ENCODE data around the gene SOCS3. TPM values are rescaled to one million over a fixed set of nuclear protein-coding genes. Genes with fewer than 3 reads are reported as not detected.

SOCS3 gene
- total RNA-seq, 2 donors from 2014 or later: 19.7 to 29.4 TPM

DNA sequence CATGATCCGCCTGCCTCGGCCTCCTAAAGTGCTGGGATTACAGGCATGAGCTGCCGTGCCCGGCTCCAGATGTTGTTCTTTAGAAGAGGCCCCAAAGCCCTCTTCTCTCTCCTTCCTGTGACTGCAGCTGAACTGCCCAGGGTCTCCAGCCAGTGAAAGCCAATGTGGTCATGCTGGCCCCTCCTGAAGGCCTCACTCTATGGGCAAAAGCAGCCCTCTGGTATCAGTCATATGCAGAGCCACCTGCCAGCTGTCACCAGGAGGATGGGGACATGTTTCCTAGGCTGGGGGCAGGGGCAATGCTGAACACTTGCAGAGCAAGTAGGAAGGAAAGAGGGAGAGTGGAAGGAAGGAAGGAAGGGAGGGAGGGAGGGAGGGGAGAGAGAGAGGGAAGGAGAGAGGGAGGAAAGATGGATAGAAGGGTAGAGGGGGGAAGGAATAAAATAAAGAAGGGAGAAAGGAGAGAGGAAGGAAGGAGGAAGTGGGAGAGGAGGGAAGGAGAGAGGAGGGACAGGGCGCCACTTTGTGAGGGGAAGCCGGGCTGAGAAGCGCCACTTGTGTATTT is 36.0 kb downstream of the SOCS3 start:
- TF ChIP-seq, protein P1, sequence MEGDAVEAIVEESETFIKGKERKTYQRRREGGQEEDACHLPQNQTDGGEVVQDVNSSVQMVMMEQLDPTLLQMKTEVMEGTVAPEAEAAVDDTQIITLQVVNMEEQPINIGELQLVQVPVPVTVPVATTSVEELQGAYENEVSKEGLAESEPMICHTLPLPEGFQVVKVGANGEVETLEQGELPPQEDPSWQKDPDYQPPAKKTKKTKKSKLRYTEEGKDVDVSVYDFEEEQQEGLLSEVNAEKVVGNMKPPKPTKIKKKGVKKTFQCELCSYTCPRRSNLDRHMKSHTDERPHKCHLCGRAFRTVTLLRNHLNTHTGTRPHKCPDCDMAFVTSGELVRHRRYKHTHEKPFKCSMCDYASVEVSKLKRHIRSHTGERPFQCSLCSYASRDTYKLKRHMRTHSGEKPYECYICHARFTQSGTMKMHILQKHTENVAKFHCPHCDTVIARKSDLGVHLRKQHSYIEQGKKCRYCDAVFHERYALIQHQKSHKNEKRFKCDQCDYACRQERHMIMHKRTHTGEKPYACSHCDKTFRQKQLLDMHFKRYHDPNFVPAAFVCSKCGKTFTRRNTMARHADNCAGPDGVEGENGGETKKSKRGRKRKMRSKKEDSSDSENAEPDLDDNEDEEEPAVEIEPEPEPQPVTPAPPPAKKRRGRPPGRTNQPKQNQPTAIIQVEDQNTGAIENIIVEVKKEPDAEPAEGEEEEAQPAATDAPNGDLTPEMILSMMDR (IDR thresholded peaks at IDR 0.05): no peak
- H3K4me3 ChIP-seq: no peak overlapping the region
- H3K27me3 ChIP-seq: no peaks in the 10 kb centered on the region
- H3K4me1 ChIP-seq: no peaks in the 10 kb centered on the region
- DNase-seq: no peak
- H3K36me3 ChIP-seq: no peaks in the 10 kb centered on the region
- intact Hi-C loops (cut with DNase I): no loop called here
- no peaks in the 10 kb centered on the region for H3K9me3 ChIP-seq
- H3K9ac ChIP-seq (ENCODE audit: low read depth in 2 of 2, low read length in 2 of 2): peak overlapping the region; percentile 59 to 66
- peak overlapping the region; percentile 72 for H3K27ac ChIP-seq

DNA sequence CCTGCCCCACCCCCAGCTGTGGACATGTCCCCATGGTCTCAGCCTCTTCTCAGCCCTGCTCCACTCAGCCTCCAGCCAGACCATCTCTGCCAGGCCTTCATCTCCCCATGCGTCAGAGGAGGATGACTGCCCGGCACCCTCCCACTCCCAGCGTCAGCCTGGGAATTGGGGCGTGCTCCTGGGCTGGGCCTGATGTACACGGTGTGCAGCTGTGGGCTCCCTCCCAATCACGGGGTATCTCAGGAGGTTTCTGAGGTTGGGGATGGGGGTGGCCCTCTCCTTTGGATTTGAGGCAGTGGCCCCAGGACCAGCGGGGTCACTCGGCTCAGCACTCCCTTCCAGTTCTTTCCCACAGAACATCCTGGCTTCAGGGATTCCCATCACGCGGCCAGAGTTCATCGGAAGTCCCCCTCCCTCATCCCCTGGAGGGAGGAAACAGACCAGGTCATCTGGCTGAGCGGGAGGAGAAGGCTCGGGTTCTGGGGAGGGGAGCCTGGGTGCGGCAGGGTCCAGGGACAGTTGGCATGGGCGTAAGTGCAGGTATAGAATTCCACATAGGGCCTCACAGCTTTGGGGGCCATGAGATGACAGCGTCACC is 36.9 kb downstream of the SOCS3 start:
- DNase-seq: no peak
- TF ChIP-seq, protein P1 (IDR thresholded peaks at IDR 0.05): no peak
- Histone ChIP-seq H3K4me1 (peaks cover 2% of the 10 kb centered on the region), H3K27ac (peak overlapping the region; percentile 72), H3K4me3 (no peak overlapping the region), H3K9me3 (no peaks in the 10 kb centered on the region), H3K36me3 (no peaks in the 10 kb centered on the region), H3K27me3 (no peaks in the 10 kb centered on the region), H3K9ac (ENCODE audit: low read depth in 2 of 2, low read length in 2 of 2) (peak overlapping the region in 1 of 2 donors; percentile 46)
- intact Hi-C loops (cut with DNase I): no loop called here

DNA sequence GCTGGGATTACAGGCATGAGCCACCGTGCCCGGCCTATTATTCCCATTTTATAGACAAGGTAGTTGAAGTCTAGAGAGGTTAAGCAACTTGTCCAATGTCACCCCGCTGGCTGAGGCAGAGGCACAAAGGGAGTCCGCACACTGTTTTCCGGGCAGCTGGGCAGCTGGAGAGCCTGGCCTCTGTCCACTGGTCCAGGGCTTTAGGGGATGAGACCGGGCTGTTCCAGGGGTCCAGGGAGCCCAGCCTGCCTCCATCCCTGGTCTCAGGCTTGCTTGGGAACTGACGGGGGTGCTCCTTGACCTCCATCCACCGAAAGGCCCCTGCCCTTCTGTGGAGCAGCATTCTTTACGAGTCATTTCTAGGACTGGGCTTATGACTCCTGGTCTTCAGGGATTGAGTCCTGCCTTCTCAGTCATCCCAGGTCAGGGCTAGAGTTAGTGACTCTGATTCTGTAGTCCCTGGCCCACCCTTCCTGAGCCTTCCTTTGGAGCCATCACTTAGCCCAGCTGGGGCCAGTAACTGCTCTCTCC is 37.5 kb downstream of the SOCS3 start:
- H3K9ac ChIP-seq (ENCODE audit: low read depth in 2 of 2, low read length in 2 of 2): peak overlapping the region; percentile 14 to 50
- H3K27ac ChIP-seq: peak overlapping the region; percentile 72
- no peak overlapping the region for H3K4me3 ChIP-seq
- no peaks in the 10 kb centered on the region for H3K27me3 ChIP-seq
- TF ChIP-seq, protein P1 (IDR thresholded peaks at IDR 0.05): no peak
- intact Hi-C loops (cut with DNase I): no loop called here
- no peaks in the 10 kb centered on the region for H3K36me3 ChIP-seq
- peaks cover 8% of the 10 kb centered on the region for H3K4me1 ChIP-seq
- no peak for DNase-seq
- H3K9me3 ChIP-seq: no peaks in the 10 kb centered on the region

DNA sequence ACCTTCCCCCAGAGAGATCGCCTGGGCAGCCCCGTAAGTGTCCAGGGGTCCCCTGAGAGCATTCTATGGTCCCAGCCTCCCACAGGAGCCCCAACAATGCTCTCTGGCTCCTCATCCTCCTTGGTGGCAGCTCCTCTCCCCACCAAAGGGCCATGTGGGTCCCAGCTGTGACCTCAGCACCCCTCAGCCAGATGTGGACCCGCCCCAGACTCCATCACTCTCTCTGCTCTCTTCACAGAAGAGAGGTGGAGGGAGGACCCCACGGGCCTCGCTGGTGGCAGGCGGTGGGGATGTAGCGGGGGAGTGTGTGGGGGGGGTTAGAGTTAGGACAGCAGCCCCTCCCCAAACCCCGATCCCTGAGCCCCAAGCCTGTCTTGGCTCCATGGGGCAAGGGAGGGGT is 41.0 kb downstream of the SOCS3 start:
- intact Hi-C loops (cut with DNase I): no loop called here
- TF ChIP-seq, protein P1 (IDR thresholded peaks at IDR 0.05): no peak
- Histone ChIP-seq H3K9me3 (no peaks in the 10 kb centered on the region), H3K4me3 (no peak overlapping the region), H3K27me3 (no peaks in the 10 kb centered on the region), H3K9ac (ENCODE audit: low read depth in 2 of 2, low read length in 2 of 2) (no peak overlapping the region), H3K27ac (no peak overlapping the region), H3K4me1 (peaks cover 36% of the 10 kb centered on the region), H3K36me3 (no peaks in the 10 kb centered on the region)
- no peak for DNase-seq

DNA sequence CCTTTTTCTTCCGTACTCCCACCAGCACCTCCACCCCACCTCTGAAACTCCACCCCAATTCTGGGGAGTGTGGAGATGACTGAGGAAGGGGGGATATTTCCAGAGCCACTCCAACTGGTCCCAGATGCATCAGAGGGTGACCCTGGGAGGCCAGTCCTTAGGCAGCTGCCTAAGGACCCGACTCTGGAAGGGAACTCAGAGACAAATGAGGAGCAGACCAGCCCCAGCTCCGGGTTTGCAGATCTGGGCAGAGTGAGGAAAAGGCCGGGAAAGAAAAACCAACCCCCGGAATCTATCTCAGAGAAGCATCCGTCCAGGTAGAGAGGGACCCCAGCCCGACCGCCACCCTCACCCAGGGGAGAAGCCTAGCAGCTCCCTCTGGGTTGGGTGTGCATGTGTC is 41.5 kb downstream of the SOCS3 start:
- no peaks in the 10 kb centered on the region for H3K9me3 ChIP-seq
- no peak for DNase-seq
- TF ChIP-seq, protein P1 (IDR thresholded peaks at IDR 0.05): no peak
- peak overlapping the region in 1 of 2 donors; percentile 83 for H3K9ac ChIP-seq (ENCODE audit: low read depth in 2 of 2, low read length in 2 of 2)
- intact Hi-C loops (cut with DNase I): no loop called here
- no peaks in the 10 kb centered on the region for H3K36me3 ChIP-seq
- H3K4me3 ChIP-seq: no peak overlapping the region
- H3K4me1 ChIP-seq: peaks cover 38% of the 10 kb centered on the region
- no peak overlapping the region for H3K27ac ChIP-seq
- H3K27me3 ChIP-seq: no peaks in the 10 kb centered on the region
